ENCODE results near the gene PBX1.
A peak's percentile ranks its signal among the peaks of the same experiment; 100 is the strongest.

Gene PBX1

GRCh38 chr1:164660775-164661174, 101.8 kb downstream of the PBX1 start:
- DNase-seq (ENCODE audit: extremely low read depth, low read depth): no peak
- TF ChIP-seq, protein P1, sequence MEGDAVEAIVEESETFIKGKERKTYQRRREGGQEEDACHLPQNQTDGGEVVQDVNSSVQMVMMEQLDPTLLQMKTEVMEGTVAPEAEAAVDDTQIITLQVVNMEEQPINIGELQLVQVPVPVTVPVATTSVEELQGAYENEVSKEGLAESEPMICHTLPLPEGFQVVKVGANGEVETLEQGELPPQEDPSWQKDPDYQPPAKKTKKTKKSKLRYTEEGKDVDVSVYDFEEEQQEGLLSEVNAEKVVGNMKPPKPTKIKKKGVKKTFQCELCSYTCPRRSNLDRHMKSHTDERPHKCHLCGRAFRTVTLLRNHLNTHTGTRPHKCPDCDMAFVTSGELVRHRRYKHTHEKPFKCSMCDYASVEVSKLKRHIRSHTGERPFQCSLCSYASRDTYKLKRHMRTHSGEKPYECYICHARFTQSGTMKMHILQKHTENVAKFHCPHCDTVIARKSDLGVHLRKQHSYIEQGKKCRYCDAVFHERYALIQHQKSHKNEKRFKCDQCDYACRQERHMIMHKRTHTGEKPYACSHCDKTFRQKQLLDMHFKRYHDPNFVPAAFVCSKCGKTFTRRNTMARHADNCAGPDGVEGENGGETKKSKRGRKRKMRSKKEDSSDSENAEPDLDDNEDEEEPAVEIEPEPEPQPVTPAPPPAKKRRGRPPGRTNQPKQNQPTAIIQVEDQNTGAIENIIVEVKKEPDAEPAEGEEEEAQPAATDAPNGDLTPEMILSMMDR (IDR thresholded peaks at IDR 0.05; ENCODE audit: low read depth, low read length): no peak

DNA sequence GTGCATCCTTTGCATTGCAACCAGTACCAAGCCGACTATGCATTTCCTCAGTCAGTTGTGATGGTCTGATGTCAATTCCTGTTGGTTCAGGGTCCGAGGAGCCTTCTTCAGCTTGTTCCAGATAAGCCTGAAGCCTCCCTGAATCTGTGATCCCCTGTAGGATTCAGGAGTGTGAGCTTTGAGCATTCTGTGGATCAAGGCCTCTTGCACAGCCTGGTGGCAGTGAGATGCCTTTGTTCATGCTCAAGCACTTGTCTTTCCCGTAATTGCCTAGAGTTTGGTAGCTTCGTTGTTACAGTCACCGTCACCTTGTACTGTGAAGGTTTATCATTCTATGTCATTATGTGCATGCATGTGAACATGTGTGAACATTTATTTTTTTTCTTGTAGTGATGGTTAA, 103.5 kb downstream of the PBX1 start:
- TF ChIP-seq, protein P1 (IDR thresholded peaks at IDR 0.05; ENCODE audit: low read depth, low read length): peak; percentile 1; the same call in 1 of the 2 replicates
- DNase-seq (ENCODE audit: extremely low read depth, low read depth): no peak

DNA sequence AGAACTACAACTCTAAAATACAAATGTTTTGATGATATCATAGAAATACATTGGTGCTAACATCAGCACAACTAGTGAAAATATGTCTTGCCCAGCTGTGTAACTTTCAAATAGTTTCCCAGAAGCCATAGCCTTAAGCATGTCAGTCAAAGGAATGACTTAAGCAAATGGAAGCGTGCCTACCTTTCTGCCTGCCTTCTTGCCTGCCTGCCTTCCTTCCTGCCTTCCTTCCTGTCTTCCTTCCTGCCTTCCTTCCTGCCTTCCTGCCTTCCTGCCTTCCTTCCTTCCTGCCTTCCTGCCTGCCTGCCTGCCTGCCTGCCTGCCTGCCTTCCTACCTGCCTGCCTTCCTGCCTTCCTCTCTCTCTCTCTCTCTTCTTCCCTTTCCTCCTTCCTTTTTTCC, 104.0 kb downstream of the PBX1 start:
- DNase-seq (ENCODE audit: extremely low read depth, low read depth): no peak
- TF ChIP-seq, protein P1 (IDR thresholded peaks at IDR 0.05; ENCODE audit: low read depth, low read length): no peak

DNA sequence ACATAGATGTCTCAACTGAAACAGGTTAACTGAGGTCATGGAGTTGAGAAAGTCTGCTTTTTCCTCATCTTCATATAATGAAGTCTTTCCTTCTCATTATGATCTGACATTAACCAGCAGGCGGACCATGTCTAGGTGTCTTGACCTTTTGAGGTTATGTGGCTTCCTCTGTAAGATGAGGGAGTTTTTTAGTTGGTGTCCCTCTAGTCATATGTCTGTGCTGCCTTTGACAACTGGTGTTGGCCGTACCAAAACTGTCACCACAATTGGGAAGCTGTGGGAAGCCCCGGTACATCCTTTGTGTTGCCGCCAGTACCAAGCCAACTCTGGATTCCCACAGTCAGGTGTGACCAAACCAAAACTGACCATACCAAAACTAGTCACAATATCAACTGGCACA, 105.1 kb downstream of the PBX1 start:
- DNase-seq (ENCODE audit: extremely low read depth, low read depth): no peak
- TF ChIP-seq, protein P1 (IDR thresholded peaks at IDR 0.05; ENCODE audit: low read depth, low read length): no peak

GRCh38 chr1:164667001-164667400, 108.0 kb downstream of the PBX1 start:
- TF ChIP-seq, protein P1 (IDR thresholded peaks at IDR 0.05; ENCODE audit: low read depth, low read length): no peak
- DNase-seq (ENCODE audit: extremely low read depth, low read depth): no peak

GRCh38 chr1:164667600-164667999, 108.6 kb downstream of the PBX1 start:
- TF ChIP-seq, protein P1 (IDR thresholded peaks at IDR 0.05; ENCODE audit: low read depth, low read length): no peak
- DNase-seq (ENCODE audit: extremely low read depth, low read depth): no peak

DNA sequence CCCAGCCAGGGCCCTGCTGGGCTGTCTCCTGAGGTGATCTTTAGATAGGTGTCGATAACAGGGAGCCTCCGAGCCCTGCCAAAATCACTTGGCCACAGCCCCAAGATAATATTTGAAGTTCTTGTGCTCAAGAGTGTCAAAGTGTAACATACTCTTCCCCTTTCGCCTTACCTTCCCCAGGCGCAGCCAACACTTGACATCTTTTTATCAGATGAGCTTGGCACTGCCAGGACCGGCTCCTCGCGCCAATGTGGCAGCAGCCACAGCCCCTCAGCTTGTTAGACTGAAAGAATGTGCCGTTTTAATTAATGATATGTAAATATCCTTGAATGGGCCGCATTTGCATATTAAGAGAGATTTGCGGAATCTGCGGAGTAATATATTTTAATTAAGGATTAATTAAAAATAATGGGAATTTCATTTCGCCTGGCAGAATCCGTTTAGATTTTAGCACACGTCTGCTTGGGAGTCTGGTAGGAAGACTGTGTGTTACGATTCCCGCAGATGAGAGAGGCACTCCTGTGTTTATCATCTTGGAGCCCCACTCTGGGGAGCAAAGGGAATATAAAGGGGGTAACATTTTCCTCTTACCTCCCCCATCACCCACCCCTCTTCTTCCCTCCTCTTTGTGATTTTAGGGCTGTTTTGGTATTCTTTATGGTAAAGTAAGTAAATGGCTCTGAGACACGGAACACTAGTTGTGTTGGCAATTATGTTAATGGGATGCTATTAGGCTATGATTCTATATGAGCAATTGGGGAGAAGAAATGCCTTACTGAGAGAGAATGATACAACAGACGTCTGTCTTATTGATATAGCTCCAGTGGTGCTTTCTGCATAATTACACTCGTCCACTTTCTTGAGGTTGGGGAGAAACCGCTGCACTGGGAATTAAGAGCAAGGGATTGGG, 109.8 kb downstream of the PBX1 start:
- TF ChIP-seq, protein P1 (IDR thresholded peaks at IDR 0.05; ENCODE audit: low read depth, low read length): no peak
- DNase-seq (ENCODE audit: extremely low read depth, low read depth): no peak

Measured in AG09319 (cell line).